K562 (cell line): ENCODE data around the gene LOXL3. TPM values are rescaled to one million over a fixed set of nuclear protein-coding genes. Genes with fewer than 3 reads are reported as not detected.

Source experiments
- ADNP ChIP-seq: fragments of 200-800 bp; sonication (Bioruptor generic); IDR thresholded peaks from 2 replicates; pipeline ENCODE4 v1.6.1; 2016; ENCODE audit warnings: missing genetic modification characterization, missing compliant biosample characterization
- BRF2 ChIP-seq: IDR thresholded peaks from 3 replicates; pipeline ENCODE4 v1.6.1; 2011; ENCODE audit warnings: borderline replicate concordance, mild to moderate bottlenecking; ENCODE audit not compliant: insufficient read length, insufficient read depth
- CHCHD3 ChIP-seq: fragments of 250-450 bp; sonication (Bioruptor Pico); IDR thresholded peaks from 2 replicates; pipeline ENCODE4 v2.1.2; 2022; ENCODE audit warnings: mild to moderate bottlenecking
- E4F1 ChIP-seq: fragments of 250-450 bp; sonication (Bioruptor Pico); IDR thresholded peaks from 2 replicates; pipeline ENCODE4 v1.5.0; 2021; ENCODE audit warnings: mild to moderate bottlenecking, borderline replicate concordance
- ELF4 ChIP-seq: fragments of 450-650 bp; formaldehyde crosslinking; IDR thresholded peaks from 2 replicates; pipeline ENCODE4 v1.4.0; 2022; ENCODE audit warnings: missing genetic modification characterization
- FOS ChIP-seq: IDR thresholded peaks from 3 replicates; pipeline ENCODE4 v1.6.1; 2011; ENCODE audit not compliant: insufficient read length; ENCODE audit errors: extremely low read depth
- IFI16 ChIP-seq: fragments of 250-450 bp; sonication (Bioruptor Pico); IDR thresholded peaks from 2 replicates; pipeline ENCODE4 v2.1.2; 2022; ENCODE audit warnings: mild to moderate bottlenecking, inconsistent platforms
- MCM3 ChIP-seq: fragments of 450-650 bp; IDR thresholded peaks from 2 replicates; pipeline ENCODE4 v1.6.1; 2016
- NFXL1 ChIP-seq: fragments of 450-650 bp; formaldehyde crosslinking; IDR thresholded peaks from 2 replicates; pipeline ENCODE4 v1.4.0; 2021; ENCODE audit warnings: mild to moderate bottlenecking
- NR2C2 ChIP-seq, 2 experiments: fragments of 200-800 bp in 1 of 2; sonication (Bioruptor generic) in 1 of 2; sonication (generic) in 1 of 2; formaldehyde crosslinking in 1 of 2; IDR thresholded peaks; 2 replicates each; pipeline versions ENCODE4 v1.6.1 to v1.8.0; 2016 to 2022; ENCODE audit warnings: mild to moderate bottlenecking in 1 of 2, missing compliant biosample characterization in 1 of 2, missing genetic modification characterization in 1 of 2, missing genetic modification reagents in 1 of 2
- PPARD ChIP-seq: fragments of 250-450 bp; sonication (Bioruptor Pico); IDR thresholded peaks from 2 replicates; pipeline ENCODE4 v1.8.0; 2022; ENCODE audit warnings: inconsistent platforms, mild to moderate bottlenecking, moderate library complexity
- TGIF2 ChIP-seq: sonication (generic); formaldehyde crosslinking; IDR thresholded peaks from 2 replicates; pipeline ENCODE4 v1.8.1; 2022; ENCODE audit warnings: mild to moderate bottlenecking, missing genetic modification reagents, moderate library complexity
- ZNF282 ChIP-seq: sonication (generic); formaldehyde crosslinking; IDR thresholded peaks from 2 replicates; pipeline ENCODE4 v1.8.1; 2023; ENCODE audit warnings: missing genetic modification reagents
- ZNF316 ChIP-seq: fragments of 450-650 bp; IDR thresholded peaks from 2 replicates; pipeline ENCODE4 v1.6.1; 2016
- ZNF436 ChIP-seq: fragments of 250-450, 450-650 bp; sonication (Bioruptor Pico); formaldehyde crosslinking; IDR thresholded peaks from 2 replicates; pipeline ENCODE4 v1.7.0; 2020; ENCODE audit warnings: mild to moderate bottlenecking
- ZNF668 ChIP-seq: fragments of 250-450 bp; sonication (Bioruptor Pico); IDR thresholded peaks from 2 replicates; pipeline ENCODE4 v1.8.0; 2022; ENCODE audit warnings: mild to moderate bottlenecking, inconsistent platforms
- ZNF695 ChIP-seq: fragments of 450-650 bp; formaldehyde crosslinking; IDR thresholded peaks from 2 replicates; pipeline ENCODE4 v1.4.0; 2020; ENCODE audit warnings: mild to moderate bottlenecking, moderate library complexity
- ZNF785 ChIP-seq: fragments of 250-450 bp; sonication (Bioruptor Pico); IDR thresholded peaks from 2 replicates; pipeline ENCODE4 v1.4.0; 2020; ENCODE audit warnings: mild to moderate bottlenecking
- polyA plus RNA-seq, 8 experiments: library from polyadenylated mRNA; depleted of rRNA in 4 of 8; stranded (reverse) in 5 of 8; unstranded in 3 of 8; fragments of >200 nt; fragmentation: Nextera tagmentation in 2 of 8; fragmentation: Illumina TruSeq in 1 of 8; extraction: Ambion mirVana in 2 of 8; extraction: Trizol in 1 of 8; gene quantifications; 2 replicates each; pipeline versions ENCODE4 v1.2.1 to v1.2.3, GENCODE V29; 2011 to 2014; ENCODE audit warnings: inconsistent platforms in 1 of 8, missing spikeins in 1 of 8
- total RNA-seq, 7 experiments: library from RNA; depleted of rRNA in 6 of 7; stranded (reverse); fragments of >200 nt in 6 of 7; fragmentation: Illumina TruSeq in 2 of 7; extraction: Trizol in 2 of 7; gene quantifications; 2 replicates each; pipeline versions ENCODE4 v1.2.1 to v1.2.3, GENCODE V29; 2011 to 2021; ENCODE audit warnings: low replicate concordance in 1 of 7
- TF ChIP-seq, protein P1 (sequence below): fragments of 450-650 bp; IDR thresholded peaks from 2 replicates; pipeline ENCODE4 v1.6.1; 2016; ENCODE audit warnings: low read depth, mild to moderate bottlenecking, moderate library complexity
- TF ChIP-seq, protein P2 (sequence below), 2 experiments: fragments of 200-800 bp in 1 of 2; sonication (Bioruptor generic) in 1 of 2; sonication (generic) in 1 of 2; formaldehyde crosslinking in 1 of 2; IDR thresholded peaks in 1 of 2; conservative IDR thresholded peaks in 1 of 2; 2 replicates each; pipeline versions ENCODE4 v1.5.0 to v1.6.1; 2016 to 2020; ENCODE audit warnings: missing compliant biosample characterization in 1 of 2, missing genetic modification characterization in 1 of 2, missing genetic modification reagents in 1 of 2
- TF ChIP-seq, protein P3 (sequence below): fragments of 200-800 bp; sonication (Bioruptor generic); IDR thresholded peaks from 2 replicates; pipeline ENCODE4 v1.6.1; 2017; ENCODE audit warnings: missing genetic modification characterization, missing compliant biosample characterization

The LOXL3 gene
- total and polyA plus RNA-seq, 9 of the 15 experiments (the other 6 are each of a cell fraction or from before 2014, with no cell fraction given): 0.22 to 0.99 (median 0.31) TPM

DNA sequence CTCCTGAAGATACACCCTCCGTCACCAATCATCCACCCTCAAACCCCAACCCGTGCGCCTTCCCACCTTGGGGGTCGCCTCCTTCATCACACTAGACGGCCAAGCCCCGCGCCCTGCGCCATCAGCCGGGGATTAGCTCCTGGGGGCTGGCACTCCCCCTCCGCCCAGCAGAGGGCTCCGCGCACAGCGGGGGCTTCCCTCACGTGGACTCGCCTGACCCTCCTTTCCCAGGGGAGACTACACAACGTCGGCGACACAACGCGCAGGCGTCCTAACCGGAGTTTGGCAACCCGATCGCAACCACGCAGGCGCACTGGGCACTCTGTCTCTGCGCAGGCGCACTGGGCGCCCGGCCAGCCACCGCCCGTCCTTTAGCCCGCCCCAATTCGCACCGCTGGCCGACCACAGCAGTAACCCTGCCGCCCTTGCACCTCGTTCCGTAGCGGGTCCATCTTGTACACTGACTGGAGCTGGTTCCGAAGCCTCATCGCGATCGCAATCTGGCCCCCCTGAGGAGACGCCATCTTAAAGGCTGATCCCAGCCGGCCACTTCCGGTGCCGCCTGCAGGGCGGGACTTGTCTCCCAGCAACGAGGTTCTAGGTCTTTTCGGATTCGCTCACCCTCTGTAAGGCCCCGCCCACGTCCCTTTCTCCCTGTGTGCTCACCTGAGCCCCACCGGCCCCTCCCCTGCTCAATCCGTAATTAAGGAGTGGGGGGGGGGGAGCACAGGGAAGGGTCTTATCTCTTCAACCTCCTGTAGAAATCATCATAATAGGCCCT lies 46.4 kb downstream of the LOXL3 start, which contains the start of gene PCGF1 (continued):
- TF ChIP-seq BRF2 (no peak), ZNF282 (CRISPR knock-in tag) (no peak), ZNF668 (CRISPR knock-in tag) (no peak), PPARD (CRISPR knock-in tag) (no peak), E4F1 (CRISPR knock-in tag) (no peak), CHCHD3 (CRISPR knock-in tag) (no peak), MCM3 (no peak), ELF4 (CRISPR knock-in tag) (0 out of 2 replicates have a peak, but pooled peaks have one; percentile 15), ZNF316 (no peak), ZNF436 (no peak), ADNP (tag) (no peak), ZNF695 (CRISPR knock-in tag) (peak; percentile 30; the same call in 1 of the 2 replicates), ZNF785 (CRISPR knock-in tag) (no peak), IFI16 (no peak), FOS (no peak), NFXL1 (CRISPR knock-in tag) (no peak), TGIF2 (CRISPR knock-in tag) (no peak), NR2C2 (CRISPR knock-in tag; IDR thresholded peaks at IDR 0.05) (no peak), NR2C2 (tag; IDR thresholded peaks at IDR 0.05) (0 out of 2 replicates have a peak, but pooled peaks have one; percentile 9)
- TF ChIP-seq, protein P1, sequence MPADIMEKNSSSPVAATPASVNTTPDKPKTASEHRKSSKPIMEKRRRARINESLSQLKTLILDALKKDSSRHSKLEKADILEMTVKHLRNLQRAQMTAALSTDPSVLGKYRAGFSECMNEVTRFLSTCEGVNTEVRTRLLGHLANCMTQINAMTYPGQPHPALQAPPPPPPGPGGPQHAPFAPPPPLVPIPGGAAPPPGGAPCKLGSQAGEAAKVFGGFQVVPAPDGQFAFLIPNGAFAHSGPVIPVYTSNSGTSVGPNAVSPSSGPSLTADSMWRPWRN: no peak
- TF ChIP-seq, protein P2, sequence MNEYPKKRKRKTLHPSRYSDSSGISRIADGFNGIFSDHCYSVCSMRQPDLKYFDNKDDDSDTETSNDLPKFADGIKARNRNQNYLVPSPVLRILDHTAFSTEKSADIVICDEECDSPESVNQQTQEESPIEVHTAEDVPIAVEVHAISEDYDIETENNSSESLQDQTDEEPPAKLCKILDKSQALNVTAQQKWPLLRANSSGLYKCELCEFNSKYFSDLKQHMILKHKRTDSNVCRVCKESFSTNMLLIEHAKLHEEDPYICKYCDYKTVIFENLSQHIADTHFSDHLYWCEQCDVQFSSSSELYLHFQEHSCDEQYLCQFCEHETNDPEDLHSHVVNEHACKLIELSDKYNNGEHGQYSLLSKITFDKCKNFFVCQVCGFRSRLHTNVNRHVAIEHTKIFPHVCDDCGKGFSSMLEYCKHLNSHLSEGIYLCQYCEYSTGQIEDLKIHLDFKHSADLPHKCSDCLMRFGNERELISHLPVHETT (CRISPR knock-in tag; conservative IDR thresholded peaks at IDR 0.05 in 1 of 2, IDR thresholded peaks at IDR 0.05 in 1 of 2): no peak
- TF ChIP-seq, protein P3, sequence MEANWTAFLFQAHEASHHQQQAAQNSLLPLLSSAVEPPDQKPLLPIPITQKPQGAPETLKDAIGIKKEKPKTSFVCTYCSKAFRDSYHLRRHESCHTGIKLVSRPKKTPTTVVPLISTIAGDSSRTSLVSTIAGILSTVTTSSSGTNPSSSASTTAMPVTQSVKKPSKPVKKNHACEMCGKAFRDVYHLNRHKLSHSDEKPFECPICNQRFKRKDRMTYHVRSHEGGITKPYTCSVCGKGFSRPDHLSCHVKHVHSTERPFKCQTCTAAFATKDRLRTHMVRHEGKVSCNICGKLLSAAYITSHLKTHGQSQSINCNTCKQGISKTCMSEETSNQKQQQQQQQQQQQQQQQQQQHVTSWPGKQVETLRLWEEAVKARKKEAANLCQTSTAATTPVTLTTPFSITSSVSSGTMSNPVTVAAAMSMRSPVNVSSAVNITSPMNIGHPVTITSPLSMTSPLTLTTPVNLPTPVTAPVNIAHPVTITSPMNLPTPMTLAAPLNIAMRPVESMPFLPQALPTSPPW (CRISPR knock-in tag): peak; percentile 96
